C4-2B (cell line): ENCODE measurements around the gene ASB6.

Experiments used
- H3K27ac ChIP-seq: fragments of 450-650 bp; 2 replicates; pipeline ENCODE4 v1.5.1; 2017
- ZFX ChIP-seq: fragments of 450-650 bp; IDR thresholded peaks from 2 replicates; pipeline ENCODE4 v1.6.1; 2017
- TF ChIP-seq, protein P1 (sequence below): fragments of 450-650 bp; conservative IDR thresholded peaks from 2 replicates; pipeline ENCODE4 v1.5.1; 2017; ENCODE audit warnings: mild to moderate bottlenecking

ASB6 gene

DNA sequence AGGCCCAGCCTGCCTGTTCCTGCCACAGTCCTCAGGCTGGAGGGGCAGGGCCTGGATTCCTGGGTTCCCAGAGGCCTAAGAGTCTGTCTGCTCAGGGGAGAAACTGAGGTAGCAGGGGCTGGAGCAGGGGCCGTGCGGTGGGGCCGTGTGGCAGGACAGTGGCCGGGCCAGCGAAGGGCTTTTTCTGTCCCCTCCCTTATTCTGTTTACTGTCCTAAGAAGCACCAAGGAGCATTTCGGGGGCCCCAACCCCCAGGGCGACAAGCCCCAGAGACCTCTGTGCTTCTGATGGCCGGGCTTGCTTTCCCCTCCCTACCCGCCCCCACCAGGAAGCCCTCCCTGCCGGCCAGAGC lies 6.8 kb upstream of the ASB6 start:
- no peak for TF ChIP-seq ZFX
- TF ChIP-seq, protein P1, sequence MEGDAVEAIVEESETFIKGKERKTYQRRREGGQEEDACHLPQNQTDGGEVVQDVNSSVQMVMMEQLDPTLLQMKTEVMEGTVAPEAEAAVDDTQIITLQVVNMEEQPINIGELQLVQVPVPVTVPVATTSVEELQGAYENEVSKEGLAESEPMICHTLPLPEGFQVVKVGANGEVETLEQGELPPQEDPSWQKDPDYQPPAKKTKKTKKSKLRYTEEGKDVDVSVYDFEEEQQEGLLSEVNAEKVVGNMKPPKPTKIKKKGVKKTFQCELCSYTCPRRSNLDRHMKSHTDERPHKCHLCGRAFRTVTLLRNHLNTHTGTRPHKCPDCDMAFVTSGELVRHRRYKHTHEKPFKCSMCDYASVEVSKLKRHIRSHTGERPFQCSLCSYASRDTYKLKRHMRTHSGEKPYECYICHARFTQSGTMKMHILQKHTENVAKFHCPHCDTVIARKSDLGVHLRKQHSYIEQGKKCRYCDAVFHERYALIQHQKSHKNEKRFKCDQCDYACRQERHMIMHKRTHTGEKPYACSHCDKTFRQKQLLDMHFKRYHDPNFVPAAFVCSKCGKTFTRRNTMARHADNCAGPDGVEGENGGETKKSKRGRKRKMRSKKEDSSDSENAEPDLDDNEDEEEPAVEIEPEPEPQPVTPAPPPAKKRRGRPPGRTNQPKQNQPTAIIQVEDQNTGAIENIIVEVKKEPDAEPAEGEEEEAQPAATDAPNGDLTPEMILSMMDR: no peak
- H3K27ac ChIP-seq: no peak overlapping the region

DNA sequence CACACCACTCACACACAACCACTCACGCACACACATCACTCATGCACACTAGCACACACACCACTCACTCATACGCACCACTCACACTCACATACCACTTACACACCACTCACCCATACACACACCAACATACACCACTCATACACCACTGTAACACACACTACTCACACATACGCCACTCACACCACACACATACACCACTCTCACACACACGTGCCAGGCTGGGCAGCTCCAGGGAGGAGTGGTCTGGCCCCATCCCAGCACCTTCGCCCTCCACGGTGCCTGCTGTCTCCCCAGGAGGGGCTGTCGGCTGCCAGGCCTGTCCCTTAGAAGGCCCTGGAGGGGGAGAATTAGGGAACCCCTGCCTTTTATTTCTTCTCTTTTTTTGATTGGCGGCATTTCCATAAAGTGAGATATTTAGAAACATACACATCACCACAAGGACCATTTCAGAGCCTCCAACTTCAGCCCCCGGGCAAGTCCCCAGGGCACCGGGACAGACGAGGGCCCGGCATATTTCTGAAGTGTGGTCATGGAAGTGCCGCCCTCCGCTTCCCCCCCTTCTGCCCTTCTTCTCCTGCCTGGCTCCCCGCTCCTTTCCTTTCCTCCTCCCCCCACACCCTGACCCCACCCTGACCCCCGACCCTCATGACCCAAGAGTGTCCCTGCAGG lies 6.3 kb upstream of the ASB6 start:
- H3K27ac ChIP-seq: no peak overlapping the region
- TF ChIP-seq, protein P1: no peak
- TF ChIP-seq ZFX: no peak

DNA sequence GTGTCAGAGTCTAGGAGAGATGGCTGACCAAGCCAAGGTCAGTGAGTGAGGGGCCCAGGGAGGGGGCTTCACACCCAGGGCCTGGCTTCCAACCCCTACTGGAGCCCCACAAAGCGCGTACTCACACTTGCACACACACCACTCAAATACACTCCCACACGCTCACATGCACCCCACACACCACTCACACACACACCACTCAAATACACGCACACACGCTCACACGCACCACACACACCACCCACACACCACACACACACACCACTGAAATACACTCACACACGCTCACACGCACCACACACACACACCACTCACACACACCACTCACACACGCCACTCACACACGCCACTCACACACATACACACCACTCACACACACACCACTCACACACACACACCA lies 5.7 kb upstream of the ASB6 start:
- H3K27ac ChIP-seq: no peak overlapping the region
- TF ChIP-seq, protein P1: no peak
- TF ChIP-seq ZFX: no peak

DNA sequence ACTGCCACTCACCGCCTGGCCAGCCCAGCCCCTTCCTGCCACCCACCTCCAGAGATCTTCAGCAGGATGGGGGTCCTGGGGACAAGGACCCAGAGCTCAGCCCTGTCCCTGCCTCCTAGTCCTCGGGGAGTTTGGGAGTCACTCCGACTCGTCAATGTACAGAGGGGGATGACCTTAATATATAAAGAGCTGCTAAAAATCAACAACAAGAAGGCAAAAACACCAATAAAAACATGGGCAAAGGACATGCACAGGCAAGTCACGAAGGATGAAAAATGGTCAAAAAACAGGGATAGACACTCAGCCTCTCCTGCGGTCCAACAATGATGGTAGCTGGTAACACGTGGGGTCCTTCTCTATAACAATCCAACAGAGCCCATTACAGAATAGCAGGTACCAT lies 4.7 kb upstream of the ASB6 start:
- no peak overlapping the region for H3K27ac ChIP-seq
- TF ChIP-seq, protein P1: no peak
- TF ChIP-seq ZFX: no peak

DNA sequence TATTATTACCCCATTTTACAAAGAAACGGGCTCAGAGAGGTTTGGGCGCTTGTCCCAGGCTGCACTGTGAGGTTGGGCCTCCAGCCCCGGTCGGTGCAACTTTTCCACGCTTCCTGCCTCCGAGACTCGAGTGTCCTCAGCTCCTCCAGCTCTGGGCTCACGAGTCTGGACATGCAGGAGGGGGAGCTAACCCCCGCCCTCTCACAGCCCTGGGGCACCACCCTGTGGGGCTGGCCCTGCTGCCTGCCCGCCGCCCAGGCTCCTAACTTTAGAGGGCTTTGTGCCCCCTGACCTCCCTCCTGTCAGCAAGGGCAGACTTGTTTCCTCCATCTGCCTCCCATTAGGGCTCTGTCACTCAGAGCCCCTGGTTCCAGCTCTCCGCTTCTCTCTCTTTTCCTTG lies 4.3 kb upstream of the ASB6 start:
- H3K27ac ChIP-seq: no peak overlapping the region
- TF ChIP-seq, protein P1: no peak
- TF ChIP-seq ZFX: no peak

DNA sequence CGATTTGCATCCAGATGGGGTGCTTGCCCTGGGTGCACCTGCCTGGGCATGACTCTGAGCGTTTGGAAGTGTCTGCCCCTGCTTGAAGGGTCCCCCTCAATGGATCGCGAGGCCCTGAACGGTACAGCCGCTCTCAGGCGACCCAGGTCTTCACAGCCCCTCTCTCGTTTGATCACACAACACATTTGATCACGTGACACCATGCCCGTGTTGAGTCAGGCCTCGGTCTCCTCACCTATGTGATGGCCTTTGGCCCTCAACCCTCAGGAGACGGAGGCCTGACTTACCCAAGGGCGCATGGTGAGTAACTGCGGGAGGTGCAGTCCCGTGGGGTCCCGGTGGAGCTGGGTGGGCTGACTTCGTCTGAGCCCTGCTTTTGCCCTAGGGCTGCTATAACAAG lies 3.0 kb upstream of the ASB6 start:
- TF ChIP-seq, protein P1: no peak
- no peak for TF ChIP-seq ZFX
- no peak overlapping the region for H3K27ac ChIP-seq

DNA sequence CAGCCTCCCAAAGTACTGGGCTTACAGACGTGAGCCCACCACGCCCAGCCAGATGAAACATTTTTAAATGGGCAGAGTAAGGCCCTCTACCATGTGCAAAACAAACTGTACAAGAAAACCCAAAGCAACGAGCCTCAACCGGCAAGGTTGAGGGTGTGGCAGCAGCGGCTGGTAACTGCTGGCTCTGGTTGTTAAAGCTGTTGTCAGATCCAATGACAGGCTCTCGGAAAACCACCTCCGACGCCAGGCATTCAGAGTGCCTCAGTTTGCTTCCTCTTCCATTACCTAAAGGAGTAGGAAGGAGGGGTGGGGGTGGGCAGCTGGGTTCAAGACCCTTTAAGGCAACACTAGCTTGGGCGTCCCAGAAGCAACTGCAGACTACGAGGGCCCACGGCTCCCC lies 2.4 kb upstream of the ASB6 start:
- H3K27ac ChIP-seq: no peak overlapping the region
- no peak for TF ChIP-seq ZFX
- TF ChIP-seq, protein P1: no peak
